Heart left ventricle (tissue), 13 donors: ENCODE data around the gene ZNF362.
A peak's percentile ranks its signal among the peaks of the same experiment; 100 is the strongest.

Source experiments
- CTCF ChIP-seq, 12 donors: fragments of 200-600 bp; sonication (generic) in 4 of 12; IDR thresholded peaks; one replicate each; pipeline versions ENCODE4 v1.5.0 to v1.8.0; 2018 to 2022; ENCODE audit warnings: antibody characterized with exemption in 12 of 12, mild to moderate bottlenecking in 5 of 12
- POLR2A ChIP-seq, 2 donors: fragments of 450-650 bp; IDR thresholded peaks; one replicate each; pipeline ENCODE4 v1.6.1; 2017; ENCODE audit warnings: antibody characterized with exemption in 2 of 2, mild to moderate bottlenecking in 2 of 2, moderate library complexity in 2 of 2
- donor health status: ischemic (EF 13 %, LVEDD 7.1; RV severe dilation, severe dysfunction).
- donor health status: DM: no; HTN: yes; CAD: no.
- donor health status: DM: no; HTN: no; CAD: no.
- donor health status: ischemic (EF 25% LVEDD 6.9; RV normal size, moderate dysfunction).
- donor health status: ischemic (EF 25% LVEDD 5.7; RV mildly dilated, moderate dysfunction).
- donor health status: ischemic (EF 35%, LVEDD 5.7; RV mildly dilated, moderate dysfunction).
- donor health status: nonischemic (EF 11% LVEDD 7.7; RV severe dilation, severe dysfunction).
- donor health status: DM: yes; HTN: yes; CAD: no.
- donor health status: PGD.
- donor health status: ischemic (EF 29% LVEDD 5.4; RV normal size, mild dysfunction).
- donor health status: nonischemic (EF 23%, LVEDD 6.1; RV moderate dilation, normal function).

- TF ChIP-seq POLR2A (IDR thresholded peaks at IDR 0.05) (no peak), CTCF (IDR thresholded peaks at IDR 0.05) (peak in 2 of 12 donors; percentile 13 to 33)
Observed at GRCh38 chr1:33256471-33257206, at the start of gene ZNF362.
